Measurements from ENCODE around the gene NETO2. TPM values are rescaled to one million over a fixed set of nuclear protein-coding genes. Genes with fewer than 3 reads are reported as not detected.

Gene NETO2
- total and polyA plus RNA-seq, 2 of the 13 experiments (the other 11 are each of a cell fraction or from before 2014, with no cell fraction given), result 8.2 to 13.5 TPM

- no peak for TF ChIP-seq NR2F1 (CRISPR knock-in tag; IDR thresholded peaks at IDR 0.05)
- 0 out of 2 replicates have a peak, but pooled peaks have one; percentile 17 for TF ChIP-seq ZNF143 (CRISPR knock-in tag; IDR thresholded peaks at IDR 0.05)
- TF ChIP-seq JDP2 (CRISPR knock-in tag; IDR thresholded peaks at IDR 0.05; ENCODE audit: borderline replicate concordance), result no peak
- TF ChIP-seq RORA (CRISPR knock-in tag; IDR thresholded peaks at IDR 0.05), result no peak
- no peak for TF ChIP-seq ZNF512 (CRISPR knock-in tag; IDR thresholded peaks at IDR 0.05)
- no peak for TF ChIP-seq ELK4 (CRISPR knock-in tag; IDR thresholded peaks at IDR 0.05; ENCODE audit: borderline replicate concordance)
- TF ChIP-seq MBD4 (IDR thresholded peaks at IDR 0.05; ENCODE audit: borderline replicate concordance, low read length), result no peak
- no peak for TF ChIP-seq RBAK (CRISPR knock-in tag; IDR thresholded peaks at IDR 0.05)
- TF ChIP-seq, protein P1, sequence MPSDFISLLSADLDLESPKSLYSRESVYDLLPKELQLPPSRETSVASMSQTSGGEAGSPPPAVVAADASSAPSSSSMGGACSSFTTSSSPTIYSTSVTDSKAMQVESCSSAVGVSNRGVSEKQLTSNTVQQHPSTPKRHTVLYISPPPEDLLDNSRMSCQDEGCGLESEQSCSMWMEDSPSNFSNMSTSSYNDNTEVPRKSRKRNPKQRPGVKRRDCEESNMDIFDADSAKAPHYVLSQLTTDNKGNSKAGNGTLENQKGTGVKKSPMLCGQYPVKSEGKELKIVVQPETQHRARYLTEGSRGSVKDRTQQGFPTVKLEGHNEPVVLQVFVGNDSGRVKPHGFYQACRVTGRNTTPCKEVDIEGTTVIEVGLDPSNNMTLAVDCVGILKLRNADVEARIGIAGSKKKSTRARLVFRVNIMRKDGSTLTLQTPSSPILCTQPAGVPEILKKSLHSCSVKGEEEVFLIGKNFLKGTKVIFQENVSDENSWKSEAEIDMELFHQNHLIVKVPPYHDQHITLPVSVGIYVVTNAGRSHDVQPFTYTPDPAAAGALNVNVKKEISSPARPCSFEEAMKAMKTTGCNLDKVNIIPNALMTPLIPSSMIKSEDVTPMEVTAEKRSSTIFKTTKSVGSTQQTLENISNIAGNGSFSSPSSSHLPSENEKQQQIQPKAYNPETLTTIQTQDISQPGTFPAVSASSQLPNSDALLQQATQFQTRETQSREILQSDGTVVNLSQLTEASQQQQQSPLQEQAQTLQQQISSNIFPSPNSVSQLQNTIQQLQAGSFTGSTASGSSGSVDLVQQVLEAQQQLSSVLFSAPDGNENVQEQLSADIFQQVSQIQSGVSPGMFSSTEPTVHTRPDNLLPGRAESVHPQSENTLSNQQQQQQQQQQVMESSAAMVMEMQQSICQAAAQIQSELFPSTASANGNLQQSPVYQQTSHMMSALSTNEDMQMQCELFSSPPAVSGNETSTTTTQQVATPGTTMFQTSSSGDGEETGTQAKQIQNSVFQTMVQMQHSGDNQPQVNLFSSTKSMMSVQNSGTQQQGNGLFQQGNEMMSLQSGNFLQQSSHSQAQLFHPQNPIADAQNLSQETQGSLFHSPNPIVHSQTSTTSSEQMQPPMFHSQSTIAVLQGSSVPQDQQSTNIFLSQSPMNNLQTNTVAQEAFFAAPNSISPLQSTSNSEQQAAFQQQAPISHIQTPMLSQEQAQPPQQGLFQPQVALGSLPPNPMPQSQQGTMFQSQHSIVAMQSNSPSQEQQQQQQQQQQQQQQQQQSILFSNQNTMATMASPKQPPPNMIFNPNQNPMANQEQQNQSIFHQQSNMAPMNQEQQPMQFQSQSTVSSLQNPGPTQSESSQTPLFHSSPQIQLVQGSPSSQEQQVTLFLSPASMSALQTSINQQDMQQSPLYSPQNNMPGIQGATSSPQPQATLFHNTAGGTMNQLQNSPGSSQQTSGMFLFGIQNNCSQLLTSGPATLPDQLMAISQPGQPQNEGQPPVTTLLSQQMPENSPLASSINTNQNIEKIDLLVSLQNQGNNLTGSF (CRISPR knock-in tag; IDR thresholded peaks at IDR 0.05), result no peak
- TF ChIP-seq ZNF292 (CRISPR knock-in tag; IDR thresholded peaks at IDR 0.05; ENCODE audit: borderline replicate concordance, low read depth), result no peak
- no peak for TF ChIP-seq MYNN (CRISPR knock-in tag; IDR thresholded peaks at IDR 0.05; ENCODE audit: low read depth)
- no peak for TF ChIP-seq ZNF660 (CRISPR knock-in tag; IDR thresholded peaks at IDR 0.05; ENCODE audit: borderline replicate concordance, low read depth)
- no peak for TF ChIP-seq MEF2D (CRISPR knock-in tag; IDR thresholded peaks at IDR 0.05)
- no peak for TF ChIP-seq SP4 (CRISPR knock-in tag; IDR thresholded peaks at IDR 0.05)
- TF ChIP-seq, protein P2, sequence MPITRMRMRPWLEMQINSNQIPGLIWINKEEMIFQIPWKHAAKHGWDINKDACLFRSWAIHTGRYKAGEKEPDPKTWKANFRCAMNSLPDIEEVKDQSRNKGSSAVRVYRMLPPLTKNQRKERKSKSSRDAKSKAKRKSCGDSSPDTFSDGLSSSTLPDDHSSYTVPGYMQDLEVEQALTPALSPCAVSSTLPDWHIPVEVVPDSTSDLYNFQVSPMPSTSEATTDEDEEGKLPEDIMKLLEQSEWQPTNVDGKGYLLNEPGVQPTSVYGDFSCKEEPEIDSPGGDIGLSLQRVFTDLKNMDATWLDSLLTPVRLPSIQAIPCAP (CRISPR knock-in tag; IDR thresholded peaks at IDR 0.05; ENCODE audit: low read depth), result peak; percentile 58; the same call in 1 of the 2 replicates
- no peak for TF ChIP-seq CENPT (CRISPR knock-in tag; IDR thresholded peaks at IDR 0.05; ENCODE audit: low read depth)
- TF ChIP-seq ZNF484 (CRISPR knock-in tag; IDR thresholded peaks at IDR 0.05; ENCODE audit: borderline replicate concordance, low read depth), result no peak
- TF ChIP-seq CBFB (CRISPR knock-in tag; IDR thresholded peaks at IDR 0.05), result 0 out of 2 replicates have a peak, but pooled peaks have one; percentile 20
- peak; percentile 65; the same call in 1 of the 2 replicates for TF ChIP-seq ZNF225 (CRISPR knock-in tag; IDR thresholded peaks at IDR 0.05)
- no peak for TF ChIP-seq POLR2G (IDR thresholded peaks at IDR 0.05; ENCODE audit: low read depth, low read length)
Measured at GRCh38 chr16:47143677-47144558, at the start of gene NETO2 (continued).

Data from HepG2 (cell line).